ENCODE data around the gene CYP51A1.
"Not testable (repeated sequence)": the region's sequence is repeated elsewhere in the genome, so short reads cannot be mapped to it uniquely, and the experiment has no call there.

The CYP51A1 gene

DNA sequence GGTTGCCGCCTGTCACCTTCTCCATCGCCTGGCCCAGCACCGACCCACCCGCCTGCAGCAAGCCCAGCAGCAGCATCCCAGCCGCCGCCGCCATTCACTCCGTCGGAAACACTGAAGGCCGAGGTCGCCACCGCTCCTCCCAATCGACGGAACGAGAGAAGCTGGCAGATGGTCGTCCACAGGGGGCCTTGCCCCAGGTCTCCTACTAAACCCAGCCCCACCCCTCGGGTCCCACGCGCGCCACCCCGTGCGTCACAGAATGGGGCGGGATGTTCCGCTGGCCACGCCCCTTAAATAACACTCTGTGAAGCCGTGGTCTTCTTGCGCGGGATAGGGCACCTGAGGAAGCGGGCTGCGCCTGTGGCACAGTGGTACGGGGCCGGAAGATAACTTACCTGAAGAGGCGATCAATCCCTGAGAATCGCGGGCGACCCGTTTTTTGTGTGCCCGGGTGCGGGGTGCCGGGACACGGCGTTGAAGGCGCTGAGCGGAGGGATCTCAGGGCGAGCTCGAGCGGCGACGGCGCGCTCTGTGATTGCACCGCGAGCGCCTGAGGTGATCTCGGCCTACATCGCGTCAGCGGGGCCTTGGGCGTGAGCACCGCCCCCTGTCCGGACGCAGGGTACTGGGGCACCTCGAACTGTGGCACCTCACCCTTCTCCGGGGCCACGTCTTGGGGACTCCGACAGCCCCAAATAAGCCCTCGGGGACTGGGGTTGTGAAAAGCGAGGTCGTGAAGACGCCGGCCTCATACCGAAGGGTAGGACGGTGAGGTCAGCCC, at the start of gene CYP51A1:
TSS of gene CYP51A1 (minus strand) at position 207 of the 781 bp plus-strand sequence. CDS start at position 94, 113 bp downstream.
- Mint-ChIP-seq H3K4me3 (peak within 1 kb of the TSS; percentile 92 to 99), H3K27me3 (no peaks in the 10 kb centered on the region), H3K9me3 (no peaks in the 10 kb centered on the region), H3K4me1 (peaks cover 28% of the 10 kb centered on the region), H3K27ac (peak within 1 kb of the TSS; percentile 99)
- ATAC-seq (peak; percentile 92), DNase-seq (peak; percentile 94 to 96)

DNA sequence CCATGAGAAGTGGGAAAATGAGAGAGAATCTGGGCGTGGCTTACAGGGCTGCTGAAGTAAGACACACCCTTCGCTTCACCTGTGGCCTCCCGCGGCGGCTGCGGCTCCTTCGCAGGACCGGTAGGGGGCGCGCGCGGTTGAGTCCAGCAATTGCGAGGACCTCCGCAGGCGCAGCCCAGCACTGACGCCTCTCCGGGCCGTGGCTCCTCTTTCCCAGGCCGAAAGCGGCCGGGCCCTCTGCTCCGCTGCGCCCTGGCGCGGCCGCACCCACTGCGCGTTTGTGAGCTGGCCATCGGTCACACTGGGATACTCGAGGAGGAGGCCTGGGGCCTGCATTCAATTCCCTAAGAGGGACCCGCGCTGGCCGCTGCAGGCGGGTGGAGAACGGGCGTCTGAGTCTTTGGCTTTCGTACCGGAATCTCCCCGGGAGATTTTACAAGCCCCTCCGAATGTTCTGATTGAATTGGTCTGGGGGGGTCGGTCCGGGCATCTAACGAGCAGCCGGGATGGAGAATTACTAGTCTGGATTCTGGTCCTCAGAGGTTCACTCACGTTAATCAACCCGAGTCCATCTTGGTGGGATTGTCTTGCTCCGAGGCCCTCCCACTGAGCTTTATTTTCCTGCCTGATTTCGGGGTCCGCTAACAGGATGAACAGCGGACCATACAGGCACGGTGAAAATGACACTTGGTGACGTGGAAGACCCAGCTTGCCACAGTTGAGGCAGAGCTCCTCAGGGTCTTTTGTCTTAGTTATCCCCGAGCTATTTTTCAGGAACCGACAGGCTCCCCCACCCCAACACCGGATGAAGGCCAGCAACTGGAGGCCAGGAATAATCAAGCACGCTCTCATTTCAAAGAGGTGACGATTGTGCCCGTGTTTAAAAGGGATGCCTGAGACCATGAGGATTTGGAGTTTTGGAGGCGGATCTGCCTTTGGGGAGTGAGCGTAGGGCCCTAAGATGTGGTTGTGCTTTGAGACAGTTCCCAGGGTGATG, 44.9 kb upstream of the CYP51A1 start, which contains the start of gene LRRD1:
TSS of gene LRRD1 (minus strand) at position 215 of the 997 bp plus-strand sequence. CDS start 13,940 bp downstream, outside the sequence.
- H3K4me1 Mint-ChIP-seq, result peaks cover 13% of the 10 kb centered on the region
- no peaks in the 10 kb centered on the region for H3K9me3 Mint-ChIP-seq
- DNase-seq (peak; percentile 92 to 94), ATAC-seq (peak; percentile 100)
- H3K27ac Mint-ChIP-seq, result peak within 1 kb of the TSS; percentile 85 to 90
- no peaks in the 10 kb centered on the region for H3K27me3 Mint-ChIP-seq
- peak within 1 kb of the TSS; percentile 86 to 95 for H3K4me3 Mint-ChIP-seq

DNA sequence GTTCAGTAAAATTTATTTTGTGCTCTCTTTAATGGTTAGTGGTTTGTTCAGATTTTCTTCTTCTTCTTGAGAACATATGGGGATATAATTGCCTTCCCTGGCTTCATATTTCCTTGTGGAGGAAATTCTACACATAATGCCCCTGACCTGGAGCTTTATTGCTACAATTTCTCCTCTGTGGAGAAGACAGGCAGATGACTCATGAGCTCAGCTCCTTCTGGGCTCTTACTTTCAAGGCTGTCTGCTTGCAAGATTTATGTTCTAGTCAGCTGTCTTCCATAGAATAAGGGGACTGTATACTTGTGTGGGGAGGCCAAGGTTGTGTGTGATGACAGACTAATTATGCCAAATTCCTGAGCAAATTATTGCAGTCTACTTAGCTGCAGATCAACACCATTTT, 43.1 kb upstream of the CYP51A1 start:
- Mint-ChIP-seq H3K27ac (no peak overlapping the region), H3K4me3 (no peak overlapping the region), H3K9me3 (no peaks in the 10 kb centered on the region), H3K27me3 (peaks cover 10% of the 10 kb centered on the region), H3K4me1 (peaks cover 13% of the 10 kb centered on the region)
- DNase-seq, result no peak
- no peak for ATAC-seq

DNA sequence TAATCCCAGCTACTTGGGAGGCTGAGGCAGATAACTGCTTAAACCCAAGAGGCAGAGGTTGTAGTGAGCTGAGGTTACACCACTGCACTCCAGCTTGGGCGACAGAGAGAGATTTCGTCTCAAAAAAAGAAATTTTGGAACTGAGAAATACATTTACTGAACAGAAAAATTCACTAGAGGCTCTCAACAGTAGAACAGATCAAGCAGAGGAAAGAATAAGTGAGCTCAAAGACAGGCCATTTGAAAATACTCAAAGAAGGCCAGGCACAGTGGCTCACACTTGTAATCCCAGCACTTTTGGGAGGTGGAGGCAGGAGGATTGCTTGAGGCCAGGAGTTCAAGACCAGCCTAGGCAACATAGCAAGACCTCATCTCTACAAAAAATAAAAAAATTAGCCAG, 35.3 kb upstream of the CYP51A1 start:
- ATAC-seq, result not testable (repeated sequence)

DNA sequence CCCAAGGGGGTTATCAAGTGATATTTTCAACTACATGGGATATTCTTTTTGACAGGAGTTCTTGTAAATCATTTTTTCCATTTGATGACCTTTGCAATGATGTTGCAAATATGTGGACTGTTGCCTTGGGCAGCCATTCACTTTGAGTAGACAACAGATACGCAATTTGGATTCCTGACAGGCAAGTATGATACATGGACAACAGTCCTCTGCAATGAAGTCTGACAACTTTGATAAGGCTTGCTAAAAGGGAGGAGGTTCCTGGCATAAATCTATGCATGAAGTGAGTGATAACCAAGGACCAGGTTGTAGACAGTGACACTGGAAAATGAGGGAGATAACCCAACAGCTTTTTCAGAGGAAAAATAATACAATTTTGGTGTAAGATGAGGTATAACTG, 27.0 kb upstream of the CYP51A1 start:
- H3K4me3 Mint-ChIP-seq, result no peak overlapping the region
- H3K4me1 Mint-ChIP-seq, result peaks cover 7% of the 10 kb centered on the region
- no peak for ATAC-seq
- H3K27me3 Mint-ChIP-seq, result no peaks in the 10 kb centered on the region
- no peaks in the 10 kb centered on the region for H3K9me3 Mint-ChIP-seq
- DNase-seq, result no peak
- H3K27ac Mint-ChIP-seq, result no peak overlapping the region

More for the DNA sequence above, 35.3 kb upstream of the CYP51A1 start:
- not testable (repeated sequence) for H3K4me1 Mint-ChIP-seq, DNase-seq, H3K4me3 Mint-ChIP-seq, H3K27me3 Mint-ChIP-seq, H3K27ac Mint-ChIP-seq
- peaks cover 0 to 13% of the 10 kb centered on the region in 2 donors for H3K9me3 Mint-ChIP-seq

DNA sequence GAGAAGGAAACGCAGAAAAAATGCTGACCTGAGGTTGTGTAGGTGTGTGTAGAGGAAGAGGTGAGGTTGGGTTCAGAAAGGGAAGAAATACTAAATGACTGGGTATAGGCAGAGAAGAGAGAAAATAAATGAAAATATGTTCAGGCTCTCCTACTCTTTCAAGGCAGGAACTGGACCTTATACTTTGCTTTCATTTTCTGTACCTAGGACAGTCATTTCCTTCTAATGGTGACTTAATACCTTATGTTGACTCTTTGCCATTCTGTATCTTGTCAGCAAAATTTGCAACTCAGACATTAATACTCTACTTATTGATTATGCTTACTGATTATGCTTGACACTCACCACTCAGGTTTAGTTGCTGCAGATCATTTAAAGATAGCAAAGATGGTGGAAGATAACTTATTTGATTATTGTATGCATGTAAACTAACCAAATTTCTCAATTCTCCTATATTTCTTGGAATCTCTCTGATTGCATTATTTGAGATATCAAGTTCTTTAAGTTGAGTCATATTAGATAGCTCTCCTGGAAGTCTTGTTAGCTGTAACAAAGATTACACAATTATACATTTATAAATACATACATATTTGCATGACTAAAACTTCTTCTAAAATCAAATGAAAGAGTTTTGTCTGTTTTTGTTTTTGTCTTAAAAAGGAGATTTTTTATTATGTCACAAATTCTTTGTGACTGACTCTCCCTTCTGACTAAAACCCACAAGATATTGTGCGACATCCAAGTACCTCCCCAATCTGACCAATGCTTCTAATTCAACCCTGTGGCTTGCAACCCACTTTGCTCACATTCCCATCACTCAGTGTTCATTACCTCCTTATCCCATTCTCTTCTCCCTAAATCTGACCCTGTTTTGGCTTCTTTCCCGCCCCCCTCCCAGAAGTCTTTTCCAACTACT, 24.6 kb upstream of the CYP51A1 start:
- peak; percentile 62 for ATAC-seq
- no peak for DNase-seq
- H3K9me3 Mint-ChIP-seq, result no peaks in the 10 kb centered on the region
- no peak overlapping the region for H3K4me3 Mint-ChIP-seq
- no peaks in the 10 kb centered on the region for H3K27me3 Mint-ChIP-seq
- peaks cover 7% of the 10 kb centered on the region for H3K4me1 Mint-ChIP-seq
- no peak overlapping the region for H3K27ac Mint-ChIP-seq

DNA sequence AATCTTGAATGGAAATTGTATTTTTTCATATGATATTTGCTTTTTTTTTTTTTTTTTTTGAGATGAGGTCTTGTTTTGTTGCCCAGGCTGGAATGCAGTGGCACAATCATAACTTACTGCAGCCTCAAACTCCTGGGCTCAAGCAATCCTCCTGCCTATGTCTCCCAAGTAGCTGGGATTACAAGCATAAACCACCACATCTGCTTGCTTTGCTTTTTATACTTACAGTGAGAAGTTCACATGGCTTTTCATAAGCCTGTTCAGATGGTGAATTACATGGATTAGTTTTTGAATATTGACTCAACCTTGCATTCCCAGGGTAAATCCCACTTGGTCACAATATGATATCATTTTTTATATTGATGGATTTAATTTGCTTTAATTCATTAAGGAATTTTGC, 22.7 kb upstream of the CYP51A1 start:
- H3K9me3 Mint-ChIP-seq, result no peaks in the 10 kb centered on the region
- DNase-seq, result no peak

DNA sequence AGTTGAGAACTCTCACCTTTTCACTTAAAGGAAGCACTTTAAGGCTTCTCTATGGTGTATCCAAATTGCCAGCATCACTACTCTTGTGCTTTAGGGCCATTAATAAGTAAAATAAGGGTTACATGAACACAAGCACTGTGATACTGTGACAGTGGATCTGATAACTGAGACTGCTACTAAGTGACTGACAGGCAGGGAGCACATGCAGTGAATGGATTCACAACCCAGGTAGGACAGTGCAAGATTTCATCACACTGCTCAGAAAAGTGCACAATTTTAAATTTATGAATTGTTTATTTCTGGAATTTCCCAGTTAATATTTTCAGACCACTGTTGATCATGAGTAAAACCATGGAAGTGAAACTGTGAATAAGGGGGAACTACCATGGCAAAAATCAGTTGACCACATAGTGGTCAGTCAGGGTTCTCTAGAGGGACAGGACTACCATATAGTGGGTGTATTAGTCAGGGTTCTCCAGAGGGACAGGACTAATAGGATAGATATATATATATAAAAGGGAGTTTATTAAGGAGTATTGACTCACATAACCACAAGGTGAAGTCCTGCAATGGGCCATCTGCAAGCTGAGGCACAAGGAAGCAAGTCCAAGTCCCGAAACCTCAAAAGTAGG, 20.9 kb upstream of the CYP51A1 start:
- H3K27ac Mint-ChIP-seq, result no peak overlapping the region
- ATAC-seq, result no peak
- no peak overlapping the region for H3K4me3 Mint-ChIP-seq
- peaks cover 7% of the 10 kb centered on the region for H3K4me1 Mint-ChIP-seq
- DNase-seq, result no peak
- no peaks in the 10 kb centered on the region for H3K27me3 Mint-ChIP-seq
- H3K9me3 Mint-ChIP-seq, result no peaks in the 10 kb centered on the region

More for the DNA sequence above, 22.7 kb upstream of the CYP51A1 start:
- H3K4me1 Mint-ChIP-seq, result peaks cover 7% of the 10 kb centered on the region
- H3K4me3 Mint-ChIP-seq, result no peak overlapping the region
- no peaks in the 10 kb centered on the region for H3K27me3 Mint-ChIP-seq
- ATAC-seq, result no peak
- no peak overlapping the region for H3K27ac Mint-ChIP-seq

DNA sequence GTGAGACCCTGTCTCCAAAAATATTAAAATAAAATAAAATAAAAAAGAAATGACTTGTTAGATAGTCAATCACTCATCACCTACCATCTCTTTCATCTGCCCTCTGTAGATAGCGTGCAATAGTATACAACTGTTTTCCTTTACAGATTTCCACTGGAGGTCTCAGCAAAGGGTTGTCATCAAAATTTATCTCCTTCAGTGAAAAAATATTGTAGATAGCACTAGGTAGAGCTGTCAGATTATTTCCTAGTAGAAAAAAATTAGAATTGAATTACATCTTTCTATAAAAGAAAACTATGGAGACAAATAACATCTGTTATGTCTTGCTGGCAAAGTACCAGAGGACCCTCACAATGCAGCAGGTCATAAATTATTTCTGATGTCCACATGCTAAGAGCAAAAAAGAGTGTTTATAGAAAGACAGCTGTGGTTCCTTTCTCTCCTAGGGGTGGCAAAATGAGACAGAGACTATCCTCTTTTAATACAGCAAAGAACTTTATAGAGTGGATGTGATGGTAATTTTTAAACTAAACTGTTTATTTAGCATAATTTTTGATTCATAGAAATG, 16.3 kb upstream of the CYP51A1 start:
- no peaks in the 10 kb centered on the region for H3K9me3 Mint-ChIP-seq
- no peak overlapping the region for H3K4me3 Mint-ChIP-seq
- no peak for ATAC-seq
- H3K27me3 Mint-ChIP-seq, result no peaks in the 10 kb centered on the region
- no peaks in the 10 kb centered on the region for H3K4me1 Mint-ChIP-seq
- no peak for DNase-seq
- no peak overlapping the region for H3K27ac Mint-ChIP-seq

DNA sequence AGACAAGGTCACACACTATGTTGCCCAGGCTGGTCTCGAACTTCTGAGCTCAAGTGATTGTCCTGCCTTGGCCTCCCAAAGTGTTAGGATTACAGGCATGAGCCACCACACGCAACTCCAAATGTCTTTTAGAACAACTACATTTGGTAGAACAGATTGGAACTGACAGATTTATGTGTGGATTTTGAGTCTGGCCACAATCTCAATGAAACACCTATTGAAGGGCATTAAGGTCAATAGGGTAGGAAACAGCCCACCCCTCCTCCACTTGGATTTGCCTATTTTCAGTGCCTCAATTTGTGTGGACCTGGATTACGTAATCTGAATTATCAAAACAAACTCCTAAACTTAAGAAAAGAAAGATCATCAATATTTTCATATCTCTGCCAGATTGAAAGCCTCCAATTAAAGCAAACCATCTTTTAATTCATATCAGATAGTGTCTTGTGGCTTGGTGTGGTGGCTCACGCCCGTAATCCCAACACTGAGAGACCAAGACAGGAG, 15.5 kb upstream of the CYP51A1 start:
- Mint-ChIP-seq H3K27me3 (no peaks in the 10 kb centered on the region), H3K9me3 (no peaks in the 10 kb centered on the region), H3K4me1 (no peaks in the 10 kb centered on the region), H3K4me3 (no peak overlapping the region), H3K27ac (no peak overlapping the region)
- DNase-seq, result no peak
- ATAC-seq, result no peak

DNA sequence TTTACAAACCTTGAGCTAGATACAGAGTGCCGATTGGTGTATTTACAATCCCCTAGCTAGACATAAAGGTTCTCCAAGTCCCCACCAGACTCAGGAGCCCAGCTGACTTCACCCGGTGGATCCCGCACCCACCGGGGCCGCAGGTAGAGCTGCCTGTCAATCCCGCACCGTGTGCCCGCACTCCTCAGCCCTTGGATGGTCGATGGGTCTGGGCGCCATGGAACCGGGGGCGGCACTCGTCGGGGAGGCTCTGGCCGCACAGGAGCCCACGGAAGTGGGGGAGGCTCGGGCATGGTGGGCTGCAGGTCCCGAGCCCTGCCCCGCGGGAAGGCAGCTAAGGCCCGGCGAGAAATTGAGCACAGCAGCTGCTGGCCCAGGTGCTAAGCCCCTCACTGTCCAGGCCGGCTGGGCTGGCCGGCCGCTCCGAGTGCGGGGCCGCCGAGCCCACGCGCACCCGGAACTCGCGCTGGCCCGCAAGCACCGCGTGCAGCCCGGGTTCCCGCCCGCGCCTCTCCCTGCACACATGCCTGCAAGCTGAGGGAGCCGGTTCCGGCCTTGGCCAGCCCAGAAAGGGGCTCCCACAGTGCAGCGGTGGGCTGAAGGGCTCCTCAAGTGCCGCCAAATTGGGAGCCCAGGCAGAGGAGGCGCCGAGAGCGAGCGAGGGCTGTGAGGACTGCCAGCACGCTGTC, 9.1 kb upstream of the CYP51A1 start:
- H3K27me3 Mint-ChIP-seq, ATAC-seq, H3K9me3 Mint-ChIP-seq, H3K4me1 Mint-ChIP-seq, DNase-seq, H3K27ac Mint-ChIP-seq, H3K4me3 Mint-ChIP-seq: not testable (repeated sequence)

DNA sequence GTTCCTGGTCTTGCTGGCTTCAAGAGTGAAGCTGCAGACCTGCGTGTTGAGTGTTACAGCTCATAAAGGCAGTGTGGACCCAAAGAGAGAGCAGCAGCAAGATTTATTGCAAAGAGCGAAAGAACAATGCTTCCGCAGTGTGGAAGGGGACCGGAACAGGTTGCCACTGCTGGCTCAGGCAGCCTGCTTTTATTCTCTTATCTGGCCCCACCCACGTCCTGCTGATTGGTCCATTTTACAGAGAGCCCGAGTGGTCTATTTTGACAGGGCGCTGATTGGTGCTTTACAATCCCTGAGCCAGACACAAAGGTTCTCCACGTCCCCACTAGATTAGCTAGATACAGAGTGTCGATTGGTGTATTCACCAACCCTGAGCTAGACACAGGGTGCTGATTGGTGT, 8.5 kb upstream of the CYP51A1 start:
- not testable (repeated sequence) for H3K27me3 Mint-ChIP-seq, H3K27ac Mint-ChIP-seq, H3K4me1 Mint-ChIP-seq, ATAC-seq, H3K4me3 Mint-ChIP-seq, DNase-seq, H3K9me3 Mint-ChIP-seq

DNA sequence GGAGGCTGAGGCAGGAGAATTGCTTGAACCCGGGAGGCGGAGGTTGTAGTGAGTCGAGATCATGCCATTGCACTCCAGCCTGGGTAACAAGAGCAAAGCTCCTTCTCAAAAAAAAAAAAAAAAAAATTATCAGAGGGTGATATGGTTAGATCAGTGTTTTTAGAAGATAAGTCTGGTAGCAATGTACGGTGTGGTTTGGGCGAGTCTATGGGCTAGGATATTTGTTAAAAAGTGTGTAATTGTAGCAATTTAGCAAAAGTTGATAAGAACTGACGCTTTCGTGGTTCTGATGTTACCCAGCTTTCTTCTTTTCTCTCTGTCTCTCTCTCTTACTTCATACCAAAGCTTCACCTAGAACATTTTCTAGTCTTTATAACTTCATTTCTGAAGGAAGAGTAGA, 6.9 kb upstream of the CYP51A1 start:
- H3K27ac Mint-ChIP-seq, result no peak overlapping the region
- H3K4me3 Mint-ChIP-seq, result no peak overlapping the region
- no peak for DNase-seq
- H3K27me3 Mint-ChIP-seq, result no peaks in the 10 kb centered on the region
- H3K4me1 Mint-ChIP-seq, result peaks cover under 1% of the 10 kb centered on the region
- no peak for ATAC-seq
- H3K9me3 Mint-ChIP-seq, result no peaks in the 10 kb centered on the region

DNA sequence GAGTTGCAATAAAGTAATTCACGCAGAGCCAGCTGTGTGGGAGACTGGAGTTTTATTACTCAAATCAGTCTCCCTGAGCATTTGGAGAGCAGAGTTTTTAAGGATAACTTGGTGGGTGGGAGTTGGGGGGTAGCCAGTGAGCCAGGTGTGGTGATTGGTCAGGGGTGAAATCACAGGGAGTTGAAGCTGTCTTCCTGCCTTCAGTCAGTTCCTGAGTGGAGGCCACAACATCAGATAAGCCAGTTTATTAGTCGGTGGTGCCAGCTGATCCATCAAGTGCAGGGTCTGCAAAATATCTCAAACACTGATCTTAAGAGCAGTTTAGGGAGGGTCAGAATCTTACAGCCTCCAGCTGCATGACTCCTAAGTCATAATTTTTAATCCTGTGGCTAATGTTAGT, 3.3 kb upstream of the CYP51A1 start:
- Mint-ChIP-seq H3K4me3 (no peak overlapping the region), H3K9me3 (no peaks in the 10 kb centered on the region), H3K27ac (no peak overlapping the region), H3K27me3 (no peaks in the 10 kb centered on the region), H3K4me1 (peaks cover 20% of the 10 kb centered on the region)
- no peak for ATAC-seq
- no peak for DNase-seq

All from stimulated activated naive CD8-positive, alpha-beta T cell treated with anti-CD3 and anti-CD28 coated beads, Interleukin-15, amount 100 ng/mL, for 72 hours (primary cell).